Trophoblast cell (in vitro differentiated cells and primary cell): ENCODE data around the gene GPC3.

Experiments used
- DNase-seq, 2 donors: peaks; one replicate each; pipeline ENCODE4 v3.0.0-alpha.2; 2016
- H2AFZ ChIP-seq: 2 replicates; pipeline ENCODE4 v1.6.1; 2013; ENCODE audit warnings: low read length, moderate library complexity, mild to moderate bottlenecking; ENCODE audit not compliant: insufficient read depth, poor library complexity
- H2AK5ac ChIP-seq: 2 replicates; pipeline ENCODE4 v1.6.1; 2013; ENCODE audit warnings: mild to moderate bottlenecking, low read length
- H2BK120ac ChIP-seq: 2 replicates; pipeline ENCODE4 v1.6.1; 2013; ENCODE audit warnings: low read length, mild to moderate bottlenecking, moderate library complexity; ENCODE audit not compliant: insufficient read depth, poor library complexity
- H2BK12ac ChIP-seq: 2 replicates; pipeline ENCODE4 v1.6.1; 2013; ENCODE audit warnings: mild to moderate bottlenecking, low read length, moderate library complexity
- H2BK5ac ChIP-seq: 2 replicates; pipeline ENCODE4 v1.6.1; 2013; ENCODE audit warnings: low read length, low read depth, moderate library complexity, mild to moderate bottlenecking; ENCODE audit not compliant: poor library complexity
- H3K14ac ChIP-seq: 2 replicates; pipeline ENCODE4 v1.6.1; 2013; ENCODE audit warnings: mild to moderate bottlenecking, low read length
- H3K18ac ChIP-seq: 2 replicates; pipeline ENCODE4 v1.6.1; 2013; ENCODE audit warnings: mild to moderate bottlenecking, low read length
- H3K23ac ChIP-seq: 2 replicates; pipeline ENCODE4 v1.6.1; 2013; ENCODE audit warnings: low read length
- H3K27ac ChIP-seq: 2 replicates; pipeline ENCODE4 v1.5.1; 2013; ENCODE audit warnings: low read depth, mild to moderate bottlenecking, inconsistent platforms, low read length, moderate library complexity
- H3K27me3 ChIP-seq: 2 replicates; pipeline ENCODE4 v1.6.1; 2013; ENCODE audit warnings: inconsistent platforms, mild to moderate bottlenecking, low read length, moderate library complexity; ENCODE audit not compliant: insufficient read depth
- H3K36me3 ChIP-seq, 2 experiments: 1 replicate in 1 of 2; 2 replicates in 1 of 2; pipeline ENCODE4 v1.6.1; 2013; ENCODE audit warnings: low read length in 2 of 2, mild to moderate bottlenecking in 2 of 2, moderate library complexity in 1 of 2; ENCODE audit not compliant: insufficient read depth in 2 of 2, control insufficient read depth in 1 of 2
- H3K4ac ChIP-seq: 2 replicates; pipeline ENCODE4 v1.6.1; 2013; ENCODE audit warnings: low read depth, mild to moderate bottlenecking, low read length, moderate library complexity
- H3K4me1 ChIP-seq, 2 experiments: 1 replicate in 1 of 2; 2 replicates in 1 of 2; pipeline ENCODE4 v1.6.1; 2013; ENCODE audit warnings: low read length in 2 of 2, mild to moderate bottlenecking in 2 of 2, moderate library complexity in 1 of 2; ENCODE audit not compliant: insufficient read depth in 2 of 2, control insufficient read depth in 1 of 2
- H3K4me2 ChIP-seq: 2 replicates; pipeline ENCODE4 v1.6.1; 2013; ENCODE audit warnings: inconsistent platforms, mild to moderate bottlenecking, low read length, moderate library complexity
- H3K4me3 ChIP-seq: 2 replicates; pipeline ENCODE4 v1.5.1; 2013; ENCODE audit warnings: mild to moderate bottlenecking, low read depth, low read length, inconsistent platforms
- H3K79me1 ChIP-seq: one replicate; pipeline ENCODE4 v1.6.1; 2013; ENCODE audit warnings: low read length
- H3K79me2 ChIP-seq: 2 replicates; pipeline ENCODE4 v1.6.1; 2013; ENCODE audit warnings: low read length, mild to moderate bottlenecking; ENCODE audit not compliant: control insufficient read depth, insufficient read depth, poor library complexity
- H3K9ac ChIP-seq: 2 replicates; pipeline ENCODE4 v1.6.1; 2013; ENCODE audit warnings: mild to moderate bottlenecking, low read length
- H3K9me3 ChIP-seq: 2 replicates; pipeline ENCODE4 v1.6.1; 2013; ENCODE audit warnings: low read depth, mild to moderate bottlenecking, control low read depth, inconsistent platforms, low read length; ENCODE audit not compliant: insufficient read depth
- H4K12ac ChIP-seq: 2 replicates; pipeline ENCODE4 v1.6.1; 2013; ENCODE audit warnings: low read depth, mild to moderate bottlenecking, low read length, moderate library complexity
- H4K8ac ChIP-seq: 2 replicates; pipeline ENCODE4 v1.6.1; 2013; ENCODE audit warnings: low read depth, mild to moderate bottlenecking, low read length, moderate library complexity
- H4K91ac ChIP-seq: one replicate; pipeline ENCODE4 v1.6.1; 2013; ENCODE audit warnings: low read depth, mild to moderate bottlenecking, low read length, moderate library complexity
- WGBS: extraction: QIAGEN DNeasy Blood & Tissue Kit; methylation state at CpG from one replicate; pipeline ENCODE4 v1.1.7; 2013; ENCODE audit warnings: missing lambda C conversion rate; ENCODE audit not compliant: insufficient read length, insufficient coverage; ENCODE audit errors: extremely low coverage; 5-methylcytosine and 5-hydroxymethylcytosine counted together

The GPC3 gene

DNA sequence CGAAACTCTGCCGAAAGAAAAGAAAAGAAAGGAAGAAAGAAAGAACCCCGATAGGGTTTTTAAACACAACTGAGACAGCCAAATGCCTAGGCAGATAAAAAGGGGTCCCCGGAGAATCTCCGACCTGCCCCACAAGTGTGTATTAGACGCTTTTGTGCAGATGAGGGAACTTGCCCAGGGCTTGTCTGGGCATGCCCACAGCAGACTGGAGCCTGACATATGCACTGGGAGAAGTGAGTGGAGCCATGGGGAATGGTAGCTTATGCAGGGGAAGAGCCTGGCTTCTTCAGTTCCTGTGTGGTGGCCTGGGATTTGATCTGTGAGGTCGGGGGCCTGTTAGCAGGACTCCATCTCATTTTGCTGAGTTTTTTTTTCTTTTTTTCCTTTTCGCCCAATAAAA lies 199.0 kb downstream of the GPC3 start:
- Histone ChIP-seq H3K79me2 (no peaks in the 10 kb centered on the region), H4K91ac (peak overlapping the region; percentile 62), H3K9me3 (no peaks in the 10 kb centered on the region), H2AFZ (no peak overlapping the region), H2BK12ac (no peak overlapping the region), H2AK5ac (no peak overlapping the region), H3K4ac (no peak overlapping the region), H3K18ac (no peak overlapping the region), H3K27ac (no peak overlapping the region), H3K4me3 (no peak overlapping the region), H4K8ac (no peak overlapping the region), H3K27me3 (no peaks in the 10 kb centered on the region), H3K79me1 (peaks cover 3% of the 10 kb centered on the region), H3K36me3 (no peaks in the 10 kb centered on the region), H3K14ac (no peak overlapping the region), H3K23ac (no peak overlapping the region), H2BK120ac (peak overlapping the region; percentile 33), H3K9ac (no peak overlapping the region), H3K4me2 (no peak overlapping the region), H4K12ac (no peak overlapping the region), H3K4me1 (no peaks in the 10 kb centered on the region), H2BK5ac (no peak overlapping the region)
- DNase-seq = no peak
- WGBS = no CpG with 5 or more reads among the region's 8 CpGs

DNA sequence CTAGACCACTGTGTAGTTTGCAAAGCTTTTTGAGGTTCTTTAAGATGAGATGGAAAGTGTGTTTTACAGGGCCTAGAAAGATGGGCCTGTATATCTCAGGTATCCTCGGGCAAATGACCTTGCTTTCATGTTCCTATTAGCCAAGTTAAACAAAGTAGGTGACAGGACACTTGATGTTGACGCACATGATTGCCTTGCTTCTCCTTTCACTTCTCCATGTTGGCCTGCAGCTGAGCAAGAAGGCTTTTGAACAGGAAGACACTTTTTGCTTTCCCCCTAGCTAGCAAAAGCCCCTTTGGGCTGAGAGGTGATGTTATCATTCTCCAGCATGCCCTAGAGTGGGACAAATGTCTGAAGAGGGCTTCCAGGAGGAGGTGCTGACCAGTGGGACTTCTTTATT lies 202.1 kb downstream of the GPC3 start:
- no peak for DNase-seq
- H2AFZ ChIP-seq = no peak overlapping the region
- H3K9me3 ChIP-seq = no peaks in the 10 kb centered on the region
- no peak overlapping the region for H3K14ac ChIP-seq
- H4K8ac ChIP-seq = no peak overlapping the region
- no peak overlapping the region for H3K4me3 ChIP-seq
- no peak overlapping the region for H2BK5ac ChIP-seq
- peaks cover 3% of the 10 kb centered on the region for H3K79me1 ChIP-seq
- WGBS = no CpG with 5 or more reads among the region's 2 CpGs
- no peaks in the 10 kb centered on the region for H3K36me3 ChIP-seq
- H3K4ac ChIP-seq = no peak overlapping the region
- H3K18ac ChIP-seq = no peak overlapping the region
- no peaks in the 10 kb centered on the region for H3K4me1 ChIP-seq
- no peak overlapping the region for H2AK5ac ChIP-seq
- no peak overlapping the region for H3K27ac ChIP-seq
- no peak overlapping the region for H4K12ac ChIP-seq
- no peak overlapping the region for H3K4me2 ChIP-seq
- no peak overlapping the region for H3K9ac ChIP-seq
- H2BK12ac ChIP-seq = no peak overlapping the region
- H2BK120ac ChIP-seq = no peak overlapping the region
- no peak overlapping the region for H3K23ac ChIP-seq
- H4K91ac ChIP-seq = no peak overlapping the region
- H3K79me2 ChIP-seq = no peaks in the 10 kb centered on the region
- no peaks in the 10 kb centered on the region for H3K27me3 ChIP-seq

- Histone ChIP-seq H2AK5ac (no peak overlapping the region), H3K18ac (no peak overlapping the region), H3K9ac (no peak overlapping the region), H2BK5ac (no peak overlapping the region), H4K91ac (no peak overlapping the region), H4K8ac (no peak overlapping the region), H4K12ac (no peak overlapping the region), H3K79me2 (no peaks in the 10 kb centered on the region), H3K23ac (no peak overlapping the region), H2BK120ac (no peak overlapping the region), H3K4me2 (no peak overlapping the region), H3K4me3 (no peak overlapping the region), H3K14ac (no peak overlapping the region), H3K9me3 (no peaks in the 10 kb centered on the region), H3K36me3 (no peaks in the 10 kb centered on the region), H3K27me3 (no peaks in the 10 kb centered on the region), H2BK12ac (no peak overlapping the region), H3K79me1 (no peaks in the 10 kb centered on the region), H3K4me1 (no peaks in the 10 kb centered on the region), H3K4ac (no peak overlapping the region), H3K27ac (no peak overlapping the region), H2AFZ (no peak overlapping the region)
- no peak for DNase-seq
- WGBS = no CpG with 5 or more reads among the region's 1 CpG
Measured at GRCh38 chrX:133781174-133781573, 204.2 kb downstream of the GPC3 start.

GRCh38 chrX:133776072-133776471 lies 209.3 kb downstream of the GPC3 start:
- no peak overlapping the region for H2AK5ac ChIP-seq
- no peak overlapping the region for H2BK12ac ChIP-seq
- no peaks in the 10 kb centered on the region for H3K9me3 ChIP-seq
- no peak overlapping the region for H3K9ac ChIP-seq
- peak in 1 of 2 donors; percentile 40 for DNase-seq
- no peak overlapping the region for H3K23ac ChIP-seq
- H3K4me2 ChIP-seq = no peak overlapping the region
- no peaks in the 10 kb centered on the region for H3K36me3 ChIP-seq
- H2BK120ac ChIP-seq = no peak overlapping the region
- no peak overlapping the region for H3K4me3 ChIP-seq
- no peak overlapping the region for H3K18ac ChIP-seq
- H3K4ac ChIP-seq = no peak overlapping the region
- no peaks in the 10 kb centered on the region for H3K79me2 ChIP-seq
- H2BK5ac ChIP-seq = no peak overlapping the region
- H4K91ac ChIP-seq = no peak overlapping the region
- H3K27me3 ChIP-seq = no peaks in the 10 kb centered on the region
- no peak overlapping the region for H2AFZ ChIP-seq
- H4K8ac ChIP-seq = no peak overlapping the region
- H3K27ac ChIP-seq = no peak overlapping the region
- H3K14ac ChIP-seq = no peak overlapping the region
- no peaks in the 10 kb centered on the region for H3K4me1 ChIP-seq
- WGBS = no CpG with 5 or more reads among the region's 7 CpGs
- H4K12ac ChIP-seq = no peak overlapping the region
- H3K79me1 ChIP-seq = no peaks in the 10 kb centered on the region
